Frontal cortex (tissue), 4 donors: ENCODE data around the gene SELENOT. TPM values are rescaled to one million over a fixed set of nuclear protein-coding genes. Genes with fewer than 3 reads are reported as not detected.

Experiments used
- DNase-seq, 2 donors: peaks; one replicate each; pipeline ENCODE4 v3.0.0; 2012; ENCODE audit warnings: low spot score in 2 of 2
- FAIRE-seq: peaks from 2 replicates; lab custom pipeline; 2012; peaks lifted over from hg19 to GRCh38; lab: Jason Lieb, UNC
- total RNA-seq: library from RNA; depleted of rRNA; stranded (reverse); fragments of >200 nt; gene quantifications from one replicate; pipeline ENCODE4 v1.2.3, GENCODE V29; 2014
- donor health status: control.
- donor health status: control.
- donor health status: control.

The SELENOT gene
- total RNA-seq, 1 donor from 2014 or later = 106 TPM

DNA sequence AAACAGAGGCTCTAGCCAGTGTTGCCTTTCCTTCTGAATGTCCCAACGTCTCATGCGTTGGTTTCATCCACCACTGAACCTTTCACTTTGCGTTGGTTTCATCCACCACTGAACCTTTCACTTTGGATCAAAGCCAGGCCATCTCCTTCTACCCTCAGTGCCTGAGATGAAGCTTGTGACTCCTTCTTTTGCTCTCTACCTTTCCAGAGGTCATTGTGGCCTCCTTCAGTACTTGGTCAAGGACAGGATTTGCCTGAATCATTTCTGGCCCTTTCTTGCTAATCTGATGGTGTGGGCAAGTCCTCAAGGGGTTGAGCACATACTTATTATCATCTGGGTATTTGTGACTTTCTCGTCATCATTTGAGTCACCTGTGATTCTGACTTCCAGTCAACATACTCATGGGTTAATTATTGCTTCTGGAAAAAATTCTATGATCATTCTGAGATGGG lies 50.0 kb downstream of the SELENOT start:
- DNase-seq = no peak
- FAIRE-seq = no peak

- FAIRE-seq = no peak
- DNase-seq = no peak
Measured at GRCh38 chr3:150656316-150656715, 53.2 kb downstream of the SELENOT start.

DNA sequence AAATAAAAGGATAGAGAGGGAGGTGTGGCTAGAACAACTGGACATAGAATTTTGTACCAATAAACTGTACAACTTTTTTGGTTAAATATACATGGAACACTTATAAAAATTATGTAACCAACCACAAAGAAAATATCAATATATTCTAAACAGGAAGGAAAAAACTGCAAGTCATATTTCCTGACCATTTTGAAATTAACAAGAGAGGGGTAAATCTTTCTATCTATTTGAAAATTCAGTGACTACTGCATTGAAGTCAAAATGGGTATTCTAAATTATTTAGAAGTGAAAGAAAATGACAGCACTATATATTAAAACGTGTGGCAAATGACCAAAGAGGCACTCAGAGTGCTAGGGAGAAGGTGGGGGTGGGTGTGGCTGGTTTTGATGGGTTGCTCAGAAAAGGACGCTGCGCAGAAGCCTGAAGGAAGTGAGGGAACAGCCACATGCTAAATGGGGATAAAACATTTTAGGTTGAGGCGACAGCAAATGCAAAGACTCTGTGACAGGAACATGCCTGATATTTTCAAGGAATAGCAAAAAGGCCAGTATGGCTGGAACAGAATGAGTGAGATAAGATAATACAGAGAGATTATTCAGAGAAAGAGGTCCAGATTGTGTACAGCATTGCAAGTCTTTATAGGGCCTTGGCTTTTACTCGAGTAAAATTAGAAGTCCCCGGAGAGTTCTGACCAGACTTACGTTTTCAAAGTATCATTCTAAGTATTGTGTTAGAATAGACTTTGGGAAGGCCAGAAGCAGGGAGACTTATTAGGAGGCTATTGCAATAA lies 59.5 kb downstream of the SELENOT start:
- FAIRE-seq = no peak
- no peak for DNase-seq

DNA sequence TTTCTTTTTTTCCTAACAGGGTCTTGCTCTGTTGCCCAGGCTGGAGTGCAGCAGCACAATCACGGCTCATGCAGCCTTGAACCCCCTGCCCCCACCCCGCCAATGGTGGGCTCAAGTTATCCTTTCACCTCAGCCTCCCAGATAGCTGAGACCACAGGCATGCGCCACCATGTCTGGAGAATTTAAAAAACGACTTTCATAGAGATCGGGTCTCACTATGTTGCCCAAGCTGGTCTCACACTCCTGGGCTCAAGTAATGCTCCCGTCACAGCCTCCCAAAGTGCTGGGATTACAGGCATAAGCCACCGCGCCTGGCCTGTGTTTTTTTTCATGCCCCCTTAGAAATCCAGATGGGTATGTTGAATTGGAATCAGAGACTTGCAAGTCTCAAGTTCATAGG lies 60.3 kb downstream of the SELENOT start:
- FAIRE-seq (no peak), DNase-seq (no peak)

- FAIRE-seq (no peak), DNase-seq (no peak)
Measured at GRCh38 chr3:150666167-150666566, 63.0 kb downstream of the SELENOT start.

DNA sequence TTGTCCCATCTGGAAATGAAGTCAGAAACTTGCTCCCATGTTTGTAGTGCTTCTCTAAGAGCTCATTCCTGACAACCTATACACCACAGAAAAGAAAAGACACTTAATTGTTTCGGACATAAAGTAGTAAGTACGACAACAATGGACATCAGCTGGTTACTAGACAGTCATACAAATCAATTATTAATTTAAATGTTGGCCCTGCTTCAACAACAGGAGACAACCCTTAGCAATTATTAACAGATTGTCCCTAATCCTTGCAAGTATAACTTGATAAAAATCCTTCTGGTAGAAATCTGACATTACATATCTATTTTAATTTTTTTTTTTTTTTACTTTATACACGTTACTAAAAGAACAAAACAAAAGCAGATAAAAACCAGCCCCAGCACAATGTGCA lies 70.8 kb downstream of the SELENOT start:
- FAIRE-seq = no peak
- no peak for DNase-seq

DNA sequence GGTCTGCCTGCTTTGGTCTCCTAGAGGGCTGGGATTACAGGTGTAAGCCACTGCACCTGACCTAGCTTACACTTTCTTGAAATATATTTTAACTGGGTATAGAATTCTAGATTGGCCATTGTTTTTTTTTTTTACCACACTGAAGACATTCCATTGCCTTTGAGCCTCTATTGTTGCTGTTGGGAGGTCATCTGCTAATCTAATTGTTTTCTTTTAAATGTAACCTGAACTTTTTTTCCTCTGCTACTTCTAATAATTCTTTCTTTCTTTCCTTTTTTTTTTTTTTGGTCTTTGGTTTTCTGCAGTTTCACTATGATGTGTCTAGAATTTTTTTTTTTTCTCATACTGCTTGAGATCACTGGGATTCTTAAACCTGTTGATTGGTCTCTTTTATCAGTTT lies 72.5 kb downstream of the SELENOT start:
- DNase-seq (no peak), FAIRE-seq (no peak)

Other genes starting within 250 kb of the SELENOT start
- gene TSC22D2, start 195.0 kb upstream of the SELENOT start, total RNA-seq = 11.0 TPM
- 67.3 TPM for gene SERP1, start 56.8 kb upstream of the SELENOT start, total RNA-seq
- 201 TPM for gene EIF2A, start 56.5 kb upstream of the SELENOT start, total RNA-seq
- gene ERICH6, start 100.6 kb downstream of the SELENOT start, total RNA-seq = under 0.01 TPM
- gene SIAH2, start 159.8 kb downstream of the SELENOT start, total RNA-seq = 22.8 TPM